SK-N-SH (cell line): ENCODE data around the gene CNIH3. TPM values are rescaled to one million over a fixed set of nuclear protein-coding genes. Genes with fewer than 3 reads are reported as not detected.

Source experiments
- CTCF ChIA-PET: fragments of 300-600, 350-600 bp; formaldehyde crosslinking; extraction: SDS; loops from one replicate; lab custom pipeline; 2021; lab: Yijun Ruan, JAX
- POLR2A ChIA-PET: fragments of 350-600 bp; sonication (Branson Sonifier 250); formaldehyde crosslinking; extraction: SDS; loops from one replicate; lab custom pipeline; 2020; ENCODE audit warnings: antibody characterized with exemption, inconsistent platforms; lab: Yijun Ruan, JAX
- DNase-seq: peaks from one replicate; pipeline ENCODE4 v3.0.0; 2012
- H2AFZ ChIP-seq: fragments of 200-600 bp; sonication (generic); 2 replicates; pipeline ENCODE4 v1.8.1; 2016; ENCODE audit warnings: antibody characterized with exemption, mild to moderate bottlenecking, low read depth
- H3F3A ChIP-seq: fragments of 200-600 bp; sonication (generic); replicated peaks from 2 replicates; pipeline ENCODE3; 2016; ENCODE audit warnings: antibody characterized with exemption, mild to moderate bottlenecking; ENCODE audit not compliant: insufficient read depth
- H3K27ac ChIP-seq, 2 experiments: fragments of 200-500 bp in 1 of 2; fragments of 200-600 bp in 1 of 2; sonication (Bioruptor generic) in 1 of 2; sonication (generic), shearing (Covaris generic) in 1 of 2; 2 replicates each; pipeline versions ENCODE4 v1.5.1 to v1.6.1; 2014 to 2016; ENCODE audit warnings: low read depth in 2 of 2, inconsistent platforms in 1 of 2, low read length in 1 of 2, mild to moderate bottlenecking in 1 of 2, mixed read lengths in 1 of 2
- H3K27me3 ChIP-seq: fragments of 200-600 bp; sonication (generic), shearing (Covaris generic); 2 replicates; pipeline ENCODE4 v1.6.1; 2016; ENCODE audit warnings: mixed run types; ENCODE audit not compliant: insufficient read depth
- H3K36me3 ChIP-seq, 2 experiments: fragments of 200-500 bp in 1 of 2; fragments of 200-600 bp in 1 of 2; sonication (Bioruptor generic) in 1 of 2; sonication (generic) in 1 of 2; replicated peaks in 1 of 2; 2 replicates each; pipeline versions ENCODE3 to v1.5.1; 2014 to 2016; ENCODE audit warnings: low read length in 1 of 2, mild to moderate bottlenecking in 1 of 2; ENCODE audit not compliant: insufficient read depth in 2 of 2, control insufficient read depth in 1 of 2
- H3K4me1 ChIP-seq, 2 experiments: fragments of 200-500 bp in 1 of 2; fragments of 200-600 bp in 1 of 2; sonication (Bioruptor generic) in 1 of 2; sonication (generic), shearing (Covaris generic) in 1 of 2; 2 replicates each; pipeline versions ENCODE4 v1.5.1 to v1.6.1; 2014 to 2016; ENCODE audit warnings: low read depth in 1 of 2, low read length in 1 of 2, mixed run types in 1 of 2; ENCODE audit not compliant: insufficient read depth in 2 of 2, control insufficient read depth in 1 of 2
- H3K4me2 ChIP-seq: fragments of 200-600 bp; sonication (generic), shearing (Covaris generic); 2 replicates; pipeline ENCODE4 v1.6.1; 2017; ENCODE audit warnings: mixed run types
- H3K4me3 ChIP-seq, 2 experiments: fragments of 200-500 bp in 1 of 2; fragments of 200-600 bp in 1 of 2; sonication (Bioruptor generic) in 1 of 2; sonication (generic), shearing (Covaris generic) in 1 of 2; 2 replicates each; pipeline versions ENCODE4 v1.5.1 to v1.8.1; 2014 to 2016; ENCODE audit warnings: low read depth in 2 of 2, inconsistent platforms in 1 of 2, low read length in 1 of 2, mild to moderate bottlenecking in 1 of 2, mixed read lengths in 1 of 2, moderate library complexity in 1 of 2
- H3K79me2 ChIP-seq: fragments of 200-600 bp; sonication (generic); 2 replicates; pipeline ENCODE4 v1.8.1; 2017; ENCODE audit warnings: mild to moderate bottlenecking; ENCODE audit not compliant: insufficient read depth
- H3K9ac ChIP-seq: fragments of 200-600 bp; sonication (generic); 2 replicates; pipeline ENCODE4 v1.6.1; 2017; ENCODE audit warnings: mixed run types
- H3K9me2 ChIP-seq: fragments of 200-600 bp; sonication (generic); 2 replicates; pipeline ENCODE4 v1.6.1; 2017; ENCODE audit warnings: mixed run types
- H3K9me3 ChIP-seq: fragments of 200-600 bp; sonication (generic); 2 replicates; pipeline ENCODE4 v1.6.1; 2017; ENCODE audit warnings: mixed run types, mild to moderate bottlenecking, moderate library complexity
- H4K20me1 ChIP-seq: fragments of 200-600 bp; sonication (generic); 2 replicates; pipeline ENCODE4 v1.6.1; 2017; ENCODE audit warnings: mild to moderate bottlenecking, mixed run types; ENCODE audit not compliant: insufficient read depth
- ELF1 ChIP-seq: IDR thresholded peaks from 2 replicates; pipeline ENCODE4 v1.4.0; 2012
- EP300 ChIP-seq, 2 experiments: IDR thresholded peaks; 2 replicates each; pipeline versions ENCODE4 v1.4.0 to v1.6.1; 2012; ENCODE audit warnings: borderline replicate concordance in 1 of 2, low read depth in 1 of 2, low read length in 1 of 2
- EZH2phosphoT487 ChIP-seq: fragments of 200-600 bp; sonication (generic); IDR thresholded peaks from 2 replicates; pipeline ENCODE4 v1.6.1; 2017; ENCODE audit warnings: low read depth, mixed run types, mild to moderate bottlenecking, antibody characterized with exemption, moderate library complexity, borderline replicate concordance
- FOSL2 ChIP-seq: IDR thresholded peaks from 2 replicates; pipeline ENCODE4 v1.4.0; 2012; ENCODE audit warnings: low read depth, mild to moderate bottlenecking, moderate library complexity, borderline replicate concordance
- JUND ChIP-seq: IDR thresholded peaks from 2 replicates; pipeline ENCODE4 v1.4.0; 2012
- NRF1 ChIP-seq: IDR thresholded peaks from 2 replicates; pipeline ENCODE4 v1.6.1; 2012; ENCODE audit warnings: low read depth, mild to moderate bottlenecking, low read length
- RFX5 ChIP-seq: IDR thresholded peaks from 2 replicates; pipeline ENCODE4 v1.6.1; 2012; ENCODE audit warnings: mild to moderate bottlenecking, improper control_type of control experiment, low read length
- RXRA ChIP-seq: IDR thresholded peaks from 2 replicates; pipeline ENCODE4 v1.4.0; 2012; ENCODE audit warnings: low read depth, mild to moderate bottlenecking, borderline replicate concordance
- TAF1 ChIP-seq: IDR thresholded peaks from 2 replicates; pipeline ENCODE4 v1.6.1; 2012; ENCODE audit warnings: low read depth, mild to moderate bottlenecking, low read length, moderate library complexity, borderline replicate concordance
- WGBS: methylation state at CpG from one replicate; pipeline ENCODE4 v1.1.6; 2017; ENCODE audit warnings: low lambda C conversion rate; 5-methylcytosine and 5-hydroxymethylcytosine counted together
- polyA plus RNA-seq, 3 experiments: library from polyadenylated mRNA; depleted of rRNA; stranded (reverse); fragments of >200 nt; gene quantifications; 2 replicates each; pipeline ENCODE4 v1.2.3, GENCODE V29; 2012
- TF ChIP-seq, protein P1 (sequence below): fragments of 150-350 bp; IDR thresholded peaks from 2 replicates; pipeline ENCODE4 v1.6.1; 2017; ENCODE audit warnings: antibody characterized with exemption, low read length, low read depth, borderline replicate concordance
- TF ChIP-seq, protein P2 (sequence below): fragments of 200-600 bp; sonication (generic); IDR thresholded peaks from 2 replicates; pipeline ENCODE4 v1.6.1; 2017; ENCODE audit warnings: antibody characterized with exemption, mild to moderate bottlenecking, moderate library complexity
- TF ChIP-seq, protein P3 (sequence below): fragments of 150-350 bp; IDR thresholded peaks from 2 replicates; pipeline ENCODE4 v1.6.1; 2016; ENCODE audit warnings: mild to moderate bottlenecking, low read depth, low read length
- TF ChIP-seq, protein P4 (sequence below): IDR thresholded peaks from 2 replicates; pipeline ENCODE4 v1.4.0; 2012; ENCODE audit warnings: low read depth, borderline replicate concordance

The CNIH3 gene
- polyA plus RNA-seq, 1 of the 3 experiments (the other 2 are of a cell fraction), result 18.8 TPM

DNA sequence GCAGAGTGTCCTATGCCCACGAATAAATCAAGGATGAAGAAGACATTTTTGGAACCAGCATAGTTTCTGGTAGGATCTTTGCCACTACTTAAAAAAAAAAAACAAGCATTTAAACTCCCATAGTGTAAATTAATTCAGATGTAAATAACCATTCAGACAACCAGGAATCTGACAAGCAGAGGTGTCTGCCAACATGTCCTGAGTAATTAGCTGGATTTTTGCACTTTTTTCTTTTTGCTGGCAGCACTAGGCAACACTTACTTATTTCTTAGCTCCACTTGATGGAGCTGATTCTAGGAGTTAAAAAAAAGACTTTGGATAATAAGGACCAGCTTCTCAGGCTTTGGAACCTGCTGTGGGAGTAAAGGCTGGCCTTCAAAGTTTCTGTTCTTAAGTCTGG lies 27.6 kb upstream of the CNIH3 start:
- Histone ChIP-seq H3K4me1 (peaks cover 0 to 7% of the 10 kb centered on the region in 2 experiments; a peak in 2 of 4 replicates), H2AFZ (no peak overlapping the region), H4K20me1 (no peaks in the 10 kb centered on the region), H3K79me2 (no peaks in the 10 kb centered on the region), H3K9me2 (no peaks in the 10 kb centered on the region), H3K9ac (no peak overlapping the region), H3K9me3 (no peaks in the 10 kb centered on the region), H3K27me3 (no peaks in the 10 kb centered on the region), H3K4me3 (no peak overlapping the region), H3K36me3 (no peaks in the 10 kb centered on the region), H3K27ac (no peak overlapping the region), H3K4me2 (no peak overlapping the region), H3F3A (peaks cover 13% of the 10 kb centered on the region)
- ChIA-PET CTCF (interaction anchor here (1.0 kb wide), 1 partner anchor 47 kb away, joined by 3 read pairs; no protein-coding TSS in a partner anchor), POLR2A (no interaction called here)
- TF ChIP-seq, protein P1, sequence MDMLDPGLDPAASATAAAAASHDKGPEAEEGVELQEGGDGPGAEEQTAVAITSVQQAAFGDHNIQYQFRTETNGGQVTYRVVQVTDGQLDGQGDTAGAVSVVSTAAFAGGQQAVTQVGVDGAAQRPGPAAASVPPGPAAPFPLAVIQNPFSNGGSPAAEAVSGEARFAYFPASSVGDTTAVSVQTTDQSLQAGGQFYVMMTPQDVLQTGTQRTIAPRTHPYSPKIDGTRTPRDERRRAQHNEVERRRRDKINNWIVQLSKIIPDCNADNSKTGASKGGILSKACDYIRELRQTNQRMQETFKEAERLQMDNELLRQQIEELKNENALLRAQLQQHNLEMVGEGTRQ, result no peak
- TF ChIP-seq ELF1 (no peak), EZH2phosphoT487 (no peak), FOSL2 (no peak), TAF1 (no peak), JUND (no peak), RFX5 (no peak), NRF1 (no peak), RXRA (no peak), EP300 (IDR thresholded peaks at IDR 0.05; ENCODE audit: borderline replicate concordance in 1 of 2, low read depth in 1 of 2, low read length in 1 of 2) (no peak)
- TF ChIP-seq, protein P2, sequence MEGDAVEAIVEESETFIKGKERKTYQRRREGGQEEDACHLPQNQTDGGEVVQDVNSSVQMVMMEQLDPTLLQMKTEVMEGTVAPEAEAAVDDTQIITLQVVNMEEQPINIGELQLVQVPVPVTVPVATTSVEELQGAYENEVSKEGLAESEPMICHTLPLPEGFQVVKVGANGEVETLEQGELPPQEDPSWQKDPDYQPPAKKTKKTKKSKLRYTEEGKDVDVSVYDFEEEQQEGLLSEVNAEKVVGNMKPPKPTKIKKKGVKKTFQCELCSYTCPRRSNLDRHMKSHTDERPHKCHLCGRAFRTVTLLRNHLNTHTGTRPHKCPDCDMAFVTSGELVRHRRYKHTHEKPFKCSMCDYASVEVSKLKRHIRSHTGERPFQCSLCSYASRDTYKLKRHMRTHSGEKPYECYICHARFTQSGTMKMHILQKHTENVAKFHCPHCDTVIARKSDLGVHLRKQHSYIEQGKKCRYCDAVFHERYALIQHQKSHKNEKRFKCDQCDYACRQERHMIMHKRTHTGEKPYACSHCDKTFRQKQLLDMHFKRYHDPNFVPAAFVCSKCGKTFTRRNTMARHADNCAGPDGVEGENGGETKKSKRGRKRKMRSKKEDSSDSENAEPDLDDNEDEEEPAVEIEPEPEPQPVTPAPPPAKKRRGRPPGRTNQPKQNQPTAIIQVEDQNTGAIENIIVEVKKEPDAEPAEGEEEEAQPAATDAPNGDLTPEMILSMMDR, result no peak
- TF ChIP-seq, protein P3, sequence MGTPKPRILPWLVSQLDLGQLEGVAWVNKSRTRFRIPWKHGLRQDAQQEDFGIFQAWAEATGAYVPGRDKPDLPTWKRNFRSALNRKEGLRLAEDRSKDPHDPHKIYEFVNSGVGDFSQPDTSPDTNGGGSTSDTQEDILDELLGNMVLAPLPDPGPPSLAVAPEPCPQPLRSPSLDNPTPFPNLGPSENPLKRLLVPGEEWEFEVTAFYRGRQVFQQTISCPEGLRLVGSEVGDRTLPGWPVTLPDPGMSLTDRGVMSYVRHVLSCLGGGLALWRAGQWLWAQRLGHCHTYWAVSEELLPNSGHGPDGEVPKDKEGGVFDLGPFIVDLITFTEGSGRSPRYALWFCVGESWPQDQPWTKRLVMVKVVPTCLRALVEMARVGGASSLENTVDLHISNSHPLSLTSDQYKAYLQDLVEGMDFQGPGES, result no peak
- TF ChIP-seq, protein P4, sequence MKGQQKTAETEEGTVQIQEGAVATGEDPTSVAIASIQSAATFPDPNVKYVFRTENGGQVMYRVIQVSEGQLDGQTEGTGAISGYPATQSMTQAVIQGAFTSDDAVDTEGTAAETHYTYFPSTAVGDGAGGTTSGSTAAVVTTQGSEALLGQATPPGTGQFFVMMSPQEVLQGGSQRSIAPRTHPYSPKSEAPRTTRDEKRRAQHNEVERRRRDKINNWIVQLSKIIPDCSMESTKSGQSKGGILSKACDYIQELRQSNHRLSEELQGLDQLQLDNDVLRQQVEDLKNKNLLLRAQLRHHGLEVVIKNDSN, result no peak
- no peak for DNase-seq
- 58% methylated on average over 1 of the region's 1 CpG for WGBS
